KMS-11 (cell line): Measurements from ENCODE around the gene RANBP1.

ENCODE experiments used
- H2AFZ ChIP-seq: fragments of 200-600 bp; sonication (generic); 2 replicates; pipeline ENCODE4 v1.6.1; 2016; ENCODE audit warnings: antibody characterized with exemption, mixed run types, low read depth
- H3K27ac ChIP-seq: fragments of 200-600 bp; sonication (generic); 2 replicates; pipeline ENCODE4 v1.6.1; 2016; ENCODE audit warnings: mild to moderate bottlenecking, mixed run types
- H3K27me3 ChIP-seq: fragments of 200-600 bp; sonication (generic); 2 replicates; pipeline ENCODE4 v1.6.1; 2017; ENCODE audit warnings: mild to moderate bottlenecking, low read depth, mixed run types, moderate library complexity; ENCODE audit not compliant: insufficient read depth
- H3K36me3 ChIP-seq: fragments of 200-600 bp; sonication (generic); 2 replicates; pipeline ENCODE4 v1.6.1; 2017; ENCODE audit warnings: mild to moderate bottlenecking, mixed run types; ENCODE audit not compliant: insufficient read depth
- H3K4me1 ChIP-seq: fragments of 200-600 bp; sonication (generic); 2 replicates; pipeline ENCODE4 v1.6.1; 2016; ENCODE audit warnings: mild to moderate bottlenecking, low read depth, mixed run types; ENCODE audit not compliant: poor library complexity, severe bottlenecking
- H3K4me2 ChIP-seq: fragments of 200-600 bp; sonication (generic); 2 replicates; pipeline ENCODE4 v1.7.0; 2016; ENCODE audit warnings: mild to moderate bottlenecking, mixed run types
- H3K4me3 ChIP-seq: fragments of 200-600 bp; sonication (generic); IDR thresholded peaks from 2 replicates; pipeline ENCODE4 v1.6.1; 2017; ENCODE audit warnings: low read depth, low read length, mixed read lengths; ENCODE audit not compliant: insufficient read depth
- H3K79me2 ChIP-seq: fragments of 200-600 bp; sonication (generic); 2 replicates; pipeline ENCODE4 v1.6.1; 2016; ENCODE audit warnings: low read depth, mixed run types; ENCODE audit not compliant: insufficient read depth
- H3K9ac ChIP-seq: fragments of 200-600 bp; sonication (generic); 2 replicates; pipeline ENCODE4 v1.6.1; 2016; ENCODE audit warnings: mild to moderate bottlenecking, mixed run types
- H4K20me1 ChIP-seq: fragments of 200-600 bp; sonication (generic); 2 replicates; pipeline ENCODE4 v1.6.1; 2016; ENCODE audit warnings: mild to moderate bottlenecking, mixed run types; ENCODE audit not compliant: insufficient read depth
- TF ChIP-seq, protein P1 (sequence below): fragments of 200-600 bp; sonication (generic); conservative IDR thresholded peaks from 2 replicates; pipeline ENCODE4 v1.6.1; 2017; ENCODE audit warnings: low read depth, mild to moderate bottlenecking, antibody characterized with exemption, low read length, moderate library complexity, mixed read lengths

The RANBP1 gene

DNA sequence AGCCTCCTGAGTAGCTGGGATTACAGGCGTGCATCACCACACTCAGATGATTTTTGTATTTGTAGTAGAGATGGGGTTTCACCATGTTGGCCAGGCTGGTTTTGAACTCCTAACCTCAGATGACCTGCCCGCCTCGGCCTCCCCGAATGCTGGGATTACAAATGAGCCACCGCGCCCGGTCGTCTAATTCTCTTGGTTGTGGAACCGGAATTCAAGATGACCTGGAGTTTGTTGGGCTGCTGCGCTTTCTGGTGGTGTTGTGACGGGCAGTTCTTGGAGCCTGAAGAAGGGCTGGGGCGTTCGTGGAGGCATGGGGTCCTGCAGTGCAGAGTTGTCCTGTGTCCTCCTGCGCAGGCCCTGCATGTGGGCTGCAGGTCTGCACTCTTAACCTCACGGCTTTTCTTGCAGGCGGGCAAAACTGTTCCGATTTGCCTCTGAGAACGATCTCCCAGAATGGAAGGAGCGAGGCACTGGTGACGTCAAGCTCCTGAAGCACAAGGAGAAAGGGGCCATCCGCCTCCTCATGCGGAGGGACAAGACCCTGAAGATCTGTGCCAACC is 6.0 kb downstream of the RANBP1 start:
- Histone ChIP-seq H3K27me3 (no peaks in the 10 kb centered on the region), H3K4me2 (no peak overlapping the region), H3K9ac (no peak overlapping the region), H2AFZ (no peak overlapping the region), H3K36me3 (peaks cover 14% of the 10 kb centered on the region; the same call in 1 of the 2 replicates), H3K4me3 (no peak overlapping the region), H3K27ac (no peak overlapping the region), H3K79me2 (peaks cover 50% of the 10 kb centered on the region), H4K20me1 (peaks cover 8% of the 10 kb centered on the region; the same call in 1 of the 2 replicates), H3K4me1 (peaks cover 26% of the 10 kb centered on the region)
- TF ChIP-seq, protein P1, sequence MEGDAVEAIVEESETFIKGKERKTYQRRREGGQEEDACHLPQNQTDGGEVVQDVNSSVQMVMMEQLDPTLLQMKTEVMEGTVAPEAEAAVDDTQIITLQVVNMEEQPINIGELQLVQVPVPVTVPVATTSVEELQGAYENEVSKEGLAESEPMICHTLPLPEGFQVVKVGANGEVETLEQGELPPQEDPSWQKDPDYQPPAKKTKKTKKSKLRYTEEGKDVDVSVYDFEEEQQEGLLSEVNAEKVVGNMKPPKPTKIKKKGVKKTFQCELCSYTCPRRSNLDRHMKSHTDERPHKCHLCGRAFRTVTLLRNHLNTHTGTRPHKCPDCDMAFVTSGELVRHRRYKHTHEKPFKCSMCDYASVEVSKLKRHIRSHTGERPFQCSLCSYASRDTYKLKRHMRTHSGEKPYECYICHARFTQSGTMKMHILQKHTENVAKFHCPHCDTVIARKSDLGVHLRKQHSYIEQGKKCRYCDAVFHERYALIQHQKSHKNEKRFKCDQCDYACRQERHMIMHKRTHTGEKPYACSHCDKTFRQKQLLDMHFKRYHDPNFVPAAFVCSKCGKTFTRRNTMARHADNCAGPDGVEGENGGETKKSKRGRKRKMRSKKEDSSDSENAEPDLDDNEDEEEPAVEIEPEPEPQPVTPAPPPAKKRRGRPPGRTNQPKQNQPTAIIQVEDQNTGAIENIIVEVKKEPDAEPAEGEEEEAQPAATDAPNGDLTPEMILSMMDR, result no peak

GRCh38 chr22:20123366-20124082 is 7.6 kb downstream of the RANBP1 start:
- H3K4me3 ChIP-seq, result no peak overlapping the region
- H3K27me3 ChIP-seq, result no peaks in the 10 kb centered on the region
- H3K27ac ChIP-seq, result no peak overlapping the region
- no peak overlapping the region for H2AFZ ChIP-seq
- peaks cover 40% of the 10 kb centered on the region for H3K79me2 ChIP-seq
- peaks cover 14% of the 10 kb centered on the region; the same call in 1 of the 2 replicates for H3K36me3 ChIP-seq
- peaks cover 26% of the 10 kb centered on the region for H3K4me1 ChIP-seq
- TF ChIP-seq, protein P1, result no peak
- H4K20me1 ChIP-seq, result peaks cover 12% of the 10 kb centered on the region; the same call in 1 of the 2 replicates
- no peak overlapping the region for H3K4me2 ChIP-seq
- H3K9ac ChIP-seq, result no peak overlapping the region

DNA sequence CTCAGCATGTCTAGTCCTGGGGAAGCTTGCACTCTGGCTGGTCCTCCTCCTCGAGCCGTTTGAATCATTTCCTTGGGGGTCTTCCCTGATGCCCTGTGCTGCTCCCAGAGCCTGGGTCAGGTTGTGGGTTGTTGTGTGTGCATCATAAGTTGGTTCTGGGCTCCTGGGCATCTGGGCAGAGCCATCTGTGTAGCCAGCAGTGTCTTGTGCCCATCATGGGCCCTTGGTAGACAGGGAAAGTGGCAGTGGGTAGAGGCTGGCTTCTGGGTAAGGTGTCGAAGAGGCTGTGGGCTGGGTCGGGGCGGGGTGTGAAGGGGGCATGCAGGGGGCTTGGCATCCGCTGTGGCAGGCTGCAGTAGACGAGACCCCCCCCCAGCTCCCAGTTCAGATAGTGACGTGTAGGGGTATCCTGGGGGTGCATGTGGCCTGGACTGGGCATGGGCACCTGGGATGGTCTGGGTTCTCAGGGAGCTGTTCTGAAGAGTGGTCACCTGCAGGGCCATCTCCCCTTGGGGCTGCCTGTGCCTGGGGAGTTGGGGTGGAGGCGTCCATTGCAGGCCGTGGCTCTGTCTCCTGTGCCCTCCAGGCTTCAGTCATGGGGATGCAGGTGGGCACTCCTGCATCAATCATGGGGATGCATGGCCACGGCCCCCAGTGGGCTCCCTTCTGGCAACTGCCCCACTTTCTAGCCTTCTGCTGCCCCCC is 8.3 kb downstream of the RANBP1 start:
- Histone ChIP-seq H3K9ac (no peak overlapping the region), H3K27me3 (no peaks in the 10 kb centered on the region), H3K36me3 (peaks cover 14% of the 10 kb centered on the region; the same call in 1 of the 2 replicates), H3K4me1 (peaks cover 26% of the 10 kb centered on the region), H3K4me3 (no peak overlapping the region), H3K79me2 (peaks cover 33% of the 10 kb centered on the region), H3K27ac (no peak overlapping the region), H2AFZ (no peak overlapping the region), H3K4me2 (no peak overlapping the region), H4K20me1 (peaks cover 12% of the 10 kb centered on the region; the same call in 1 of the 2 replicates)
- TF ChIP-seq, protein P1, result no peak

DNA sequence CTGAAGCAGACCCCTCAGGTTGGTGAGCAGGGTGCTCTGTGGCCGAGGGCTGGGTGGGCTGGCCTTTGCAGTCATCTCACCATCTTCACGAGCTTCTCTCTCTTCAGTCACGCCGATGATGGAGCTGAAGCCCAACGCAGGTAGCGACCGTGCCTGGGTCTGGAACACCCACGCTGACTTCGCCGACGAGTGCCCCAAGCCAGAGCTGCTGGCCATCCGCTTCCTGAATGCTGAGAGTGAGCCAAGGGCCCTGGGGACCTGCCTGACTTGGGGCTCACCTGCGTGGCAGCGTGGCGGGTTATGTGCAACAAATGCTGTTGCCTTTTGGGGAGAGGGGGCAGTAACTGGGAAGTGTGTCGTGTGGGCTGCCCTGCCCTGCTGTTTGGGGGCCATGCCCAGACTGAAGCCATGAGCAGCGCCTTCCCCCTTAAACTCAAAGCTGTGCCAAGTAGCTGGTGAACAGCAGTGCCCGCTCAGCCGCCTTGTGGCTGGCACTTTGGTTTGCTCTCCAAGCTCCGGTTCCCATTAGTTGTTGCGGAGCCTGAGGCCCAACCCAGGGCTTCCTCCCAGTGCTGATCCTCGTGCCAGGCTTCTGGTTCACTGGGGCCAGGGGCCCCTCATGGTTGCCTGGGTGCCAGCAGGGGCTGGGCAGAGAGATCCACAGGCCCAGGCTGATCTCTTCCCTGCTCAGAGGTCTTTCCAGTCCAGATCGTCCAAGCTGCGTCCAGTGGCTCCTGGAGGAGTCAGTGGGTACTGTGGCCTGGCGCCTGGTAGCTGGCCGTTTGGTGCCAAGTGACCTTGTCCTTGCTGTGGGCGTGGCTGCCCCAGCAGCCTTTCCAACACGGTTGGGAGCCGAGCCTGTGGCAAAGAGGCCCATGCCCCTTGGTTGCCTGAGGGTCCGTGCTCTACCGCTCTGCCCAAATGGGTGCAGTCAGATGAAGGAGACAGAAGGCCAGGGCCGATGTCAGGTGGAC is 9.6 kb downstream of the RANBP1 start:
- peaks cover 12% of the 10 kb centered on the region; the same call in 1 of the 2 replicates for H4K20me1 ChIP-seq
- H2AFZ ChIP-seq, result no peak overlapping the region
- H3K4me3 ChIP-seq, result no peak overlapping the region
- H3K4me1 ChIP-seq, result peaks cover 22% of the 10 kb centered on the region
- peaks cover 20% of the 10 kb centered on the region for H3K79me2 ChIP-seq
- TF ChIP-seq, protein P1, result no peak
- no peaks in the 10 kb centered on the region for H3K27me3 ChIP-seq
- no peak overlapping the region for H3K4me2 ChIP-seq
- no peak overlapping the region for H3K9ac ChIP-seq
- peaks cover 5% of the 10 kb centered on the region; the same call in 1 of the 2 replicates for H3K36me3 ChIP-seq
- no peak overlapping the region for H3K27ac ChIP-seq
